ENCODE results near the gene OR7A17.

The OR7A17 gene

DNA sequence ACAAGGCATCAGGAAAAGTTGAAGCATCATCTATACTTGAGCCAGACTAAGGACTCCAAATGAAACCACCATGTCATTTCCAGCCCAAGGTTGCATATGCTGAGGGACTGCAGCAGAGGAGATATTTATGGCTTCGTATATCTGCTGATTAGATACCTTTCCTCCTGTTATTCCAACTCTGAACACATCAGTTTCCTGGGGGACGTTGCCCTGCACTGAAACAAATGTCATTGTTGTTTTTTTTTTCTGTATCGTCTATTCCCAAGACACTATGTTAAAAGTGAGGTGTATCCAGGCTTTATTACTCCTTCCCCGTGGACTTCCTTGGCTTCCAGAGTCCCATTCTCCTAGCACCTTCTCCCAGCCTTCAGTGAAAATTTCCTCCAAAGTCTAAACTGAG lies at the start of gene OR7A17:
Gene OR7A17 (minus strand): TSS at position 101 of the 400 bp plus-strand sequence. CDS start 4,777 bp downstream, outside the sequence.
- H3K9me3 ChIP-seq (ENCODE audit: control insufficient read depth in 1 of 2, low read length in 2 of 2): no peaks in the 10 kb centered on the region
- no peak within 1 kb of the TSS for H3K4me3 ChIP-seq (ENCODE audit: low read depth in 1 of 2, low read length in 2 of 2)
- no peak within 1 kb of the TSS for H3K27ac ChIP-seq (ENCODE audit: low read length)
- H3K36me3 ChIP-seq (ENCODE audit: control insufficient read depth in 1 of 2, insufficient read depth in 2 of 2, low read length in 2 of 2): no peaks in the 10 kb centered on the region
- H3K27me3 ChIP-seq (ENCODE audit: low read depth, low read length): no peaks in the 10 kb centered on the region
- H3K4me1 ChIP-seq (ENCODE audit: control insufficient read depth in 1 of 2, insufficient read depth in 2 of 2, low read length in 2 of 2): no peaks in the 10 kb centered on the region

DNA sequence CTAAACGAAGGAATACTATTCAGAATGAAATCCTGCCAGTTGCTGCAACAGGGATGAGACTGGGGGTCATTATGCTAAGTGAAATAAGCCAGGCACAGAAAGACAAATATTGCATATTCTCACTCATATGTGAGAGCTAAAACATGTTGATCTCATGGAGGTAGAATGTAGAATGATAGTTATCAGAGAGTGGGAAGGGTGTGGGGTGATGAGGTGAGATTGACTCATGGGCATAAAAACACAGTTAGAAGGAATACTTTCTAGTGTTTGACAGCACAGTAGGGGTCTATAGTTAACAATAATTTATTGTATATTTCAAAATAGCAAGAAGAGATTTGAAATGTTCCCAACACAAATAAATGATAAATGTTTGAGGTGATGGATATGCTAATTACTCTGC lies 47.6 kb upstream of the OR7A17 start:
- H3K4me1 ChIP-seq (ENCODE audit: control insufficient read depth in 1 of 2, insufficient read depth in 2 of 2, low read length in 2 of 2): no peaks in the 10 kb centered on the region
- no peaks in the 10 kb centered on the region for H3K27me3 ChIP-seq (ENCODE audit: low read depth, low read length)
- H3K4me3 ChIP-seq (ENCODE audit: low read depth in 1 of 2, low read length in 2 of 2): no peak overlapping the region
- H3K9me3 ChIP-seq (ENCODE audit: control insufficient read depth in 1 of 2, low read length in 2 of 2): peaks cover 0 to 3% of the 10 kb centered on the region in 2 donors
- no peak overlapping the region for H3K27ac ChIP-seq (ENCODE audit: low read length)
- no peaks in the 10 kb centered on the region for H3K36me3 ChIP-seq (ENCODE audit: control insufficient read depth in 1 of 2, insufficient read depth in 2 of 2, low read length in 2 of 2)

DNA sequence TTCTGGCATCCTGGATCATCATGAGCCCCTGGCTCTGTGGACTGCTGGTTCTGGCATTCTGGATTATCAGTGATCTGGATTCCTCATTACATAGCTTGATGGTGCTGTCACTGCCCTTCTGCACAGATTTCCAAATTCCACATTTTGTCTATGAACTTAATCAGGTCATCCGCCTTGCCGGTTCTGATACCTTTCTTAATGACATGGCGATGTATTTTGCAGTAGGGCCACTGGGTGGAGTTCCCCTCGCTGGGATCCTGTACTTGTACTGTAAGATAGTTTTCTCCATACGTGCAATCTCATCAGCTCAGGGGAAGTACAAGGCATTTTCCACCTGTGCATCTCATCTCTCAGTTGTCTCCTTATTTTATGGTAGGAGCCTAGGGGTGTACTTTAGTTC lies 30.9 kb upstream of the OR7A17 start:
- Histone ChIP-seq H3K27ac (ENCODE audit: low read length) (no peak overlapping the region), H3K9me3 (ENCODE audit: control insufficient read depth in 1 of 2, low read length in 2 of 2) (no peaks in the 10 kb centered on the region), H3K4me3 (ENCODE audit: low read depth in 1 of 2, low read length in 2 of 2) (no peak overlapping the region), H3K27me3 (ENCODE audit: low read depth, low read length) (no peaks in the 10 kb centered on the region), H3K36me3 (ENCODE audit: control insufficient read depth in 1 of 2, insufficient read depth in 2 of 2, low read length in 2 of 2) (no peaks in the 10 kb centered on the region), H3K4me1 (ENCODE audit: control insufficient read depth in 1 of 2, insufficient read depth in 2 of 2, low read length in 2 of 2) (no peaks in the 10 kb centered on the region)

DNA sequence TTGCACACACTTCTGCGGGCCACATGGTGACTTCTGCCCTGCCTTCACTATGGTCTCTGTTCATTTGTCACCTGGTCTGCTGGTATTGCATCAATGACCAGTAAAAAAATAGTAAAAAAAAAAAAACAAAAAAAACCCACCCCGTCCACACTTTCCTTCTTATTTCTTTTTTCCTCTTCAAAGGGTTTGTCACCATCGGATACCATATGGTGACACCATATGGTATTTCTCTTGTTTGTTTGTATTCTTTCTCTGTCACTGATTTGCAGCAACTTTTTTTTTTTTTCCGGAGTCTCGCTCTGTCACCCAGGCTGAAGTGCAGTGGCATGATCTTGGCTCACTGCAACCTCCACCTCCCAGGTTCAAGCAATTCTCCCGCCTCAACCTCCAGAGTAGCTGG lies 29.2 kb upstream of the OR7A17 start:
- no peak overlapping the region for H3K27ac ChIP-seq (ENCODE audit: low read length)
- no peaks in the 10 kb centered on the region for H3K4me1 ChIP-seq (ENCODE audit: control insufficient read depth in 1 of 2, insufficient read depth in 2 of 2, low read length in 2 of 2)
- H3K27me3 ChIP-seq (ENCODE audit: low read depth, low read length): no peaks in the 10 kb centered on the region
- no peaks in the 10 kb centered on the region for H3K36me3 ChIP-seq (ENCODE audit: control insufficient read depth in 1 of 2, insufficient read depth in 2 of 2, low read length in 2 of 2)
- H3K4me3 ChIP-seq (ENCODE audit: low read depth in 1 of 2, low read length in 2 of 2): no peak overlapping the region
- H3K9me3 ChIP-seq (ENCODE audit: control insufficient read depth in 1 of 2, low read length in 2 of 2): no peaks in the 10 kb centered on the region

DNA sequence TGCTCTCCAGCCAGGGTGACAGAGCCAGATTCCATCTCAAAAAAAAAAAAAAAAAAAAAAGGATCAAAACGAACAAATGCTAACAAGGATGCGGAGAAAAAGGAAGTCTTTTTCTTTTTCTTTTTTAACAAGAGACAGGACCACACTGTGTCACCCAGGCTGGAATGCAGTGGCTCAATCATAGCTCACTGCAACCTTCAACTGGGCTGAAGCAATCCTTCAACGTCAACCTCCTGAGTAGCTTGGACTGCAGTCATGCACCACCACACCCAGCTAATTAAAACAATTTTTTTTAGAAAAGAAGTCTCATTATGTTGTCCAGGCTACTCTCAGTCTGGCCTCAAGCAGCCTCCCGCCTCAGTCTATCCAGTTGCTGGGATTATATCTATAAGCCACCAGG lies 20.8 kb upstream of the OR7A17 start:
- no peaks in the 10 kb centered on the region for H3K4me1 ChIP-seq (ENCODE audit: control insufficient read depth in 1 of 2, insufficient read depth in 2 of 2, low read length in 2 of 2)
- no peaks in the 10 kb centered on the region for H3K9me3 ChIP-seq (ENCODE audit: control insufficient read depth in 1 of 2, low read length in 2 of 2)
- no peak overlapping the region for H3K27ac ChIP-seq (ENCODE audit: low read length)
- H3K36me3 ChIP-seq (ENCODE audit: control insufficient read depth in 1 of 2, insufficient read depth in 2 of 2, low read length in 2 of 2): no peaks in the 10 kb centered on the region
- no peaks in the 10 kb centered on the region for H3K27me3 ChIP-seq (ENCODE audit: low read depth, low read length)
- H3K4me3 ChIP-seq (ENCODE audit: low read depth in 1 of 2, low read length in 2 of 2): no peak overlapping the region

DNA sequence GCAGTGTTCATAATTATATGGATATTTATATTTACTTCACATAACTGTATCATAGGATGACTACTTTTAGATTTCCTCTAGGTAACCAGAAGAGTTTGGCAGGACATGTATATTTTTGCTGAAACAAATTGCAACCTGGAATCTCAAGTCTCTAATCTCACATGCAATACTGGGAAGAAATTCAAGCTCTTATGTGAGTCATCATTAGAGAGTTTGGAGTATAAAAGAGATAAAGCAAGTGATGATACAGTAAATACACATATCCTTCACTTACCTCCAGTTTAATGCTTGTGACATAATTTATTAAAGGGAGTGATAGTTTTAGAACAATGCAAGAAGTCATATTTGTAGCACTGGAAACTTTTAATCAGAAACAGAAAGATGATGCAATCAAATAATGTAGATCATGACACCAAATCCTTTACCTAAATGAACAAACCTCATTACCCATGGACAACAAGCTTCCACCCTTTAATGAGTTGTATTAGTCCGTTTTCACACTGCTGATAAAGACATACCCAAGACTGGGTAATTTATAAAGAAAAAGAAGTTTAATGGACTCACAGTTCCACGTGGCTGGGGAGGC lies 15.8 kb upstream of the OR7A17 start:
- H3K27me3 ChIP-seq (ENCODE audit: low read depth, low read length): no peaks in the 10 kb centered on the region
- H3K4me3 ChIP-seq (ENCODE audit: low read depth in 1 of 2, low read length in 2 of 2): no peak overlapping the region
- no peak overlapping the region for H3K27ac ChIP-seq (ENCODE audit: low read length)
- H3K9me3 ChIP-seq (ENCODE audit: control insufficient read depth in 1 of 2, low read length in 2 of 2): no peaks in the 10 kb centered on the region
- no peaks in the 10 kb centered on the region for H3K4me1 ChIP-seq (ENCODE audit: control insufficient read depth in 1 of 2, insufficient read depth in 2 of 2, low read length in 2 of 2)
- H3K36me3 ChIP-seq (ENCODE audit: control insufficient read depth in 1 of 2, insufficient read depth in 2 of 2, low read length in 2 of 2): no peaks in the 10 kb centered on the region

DNA sequence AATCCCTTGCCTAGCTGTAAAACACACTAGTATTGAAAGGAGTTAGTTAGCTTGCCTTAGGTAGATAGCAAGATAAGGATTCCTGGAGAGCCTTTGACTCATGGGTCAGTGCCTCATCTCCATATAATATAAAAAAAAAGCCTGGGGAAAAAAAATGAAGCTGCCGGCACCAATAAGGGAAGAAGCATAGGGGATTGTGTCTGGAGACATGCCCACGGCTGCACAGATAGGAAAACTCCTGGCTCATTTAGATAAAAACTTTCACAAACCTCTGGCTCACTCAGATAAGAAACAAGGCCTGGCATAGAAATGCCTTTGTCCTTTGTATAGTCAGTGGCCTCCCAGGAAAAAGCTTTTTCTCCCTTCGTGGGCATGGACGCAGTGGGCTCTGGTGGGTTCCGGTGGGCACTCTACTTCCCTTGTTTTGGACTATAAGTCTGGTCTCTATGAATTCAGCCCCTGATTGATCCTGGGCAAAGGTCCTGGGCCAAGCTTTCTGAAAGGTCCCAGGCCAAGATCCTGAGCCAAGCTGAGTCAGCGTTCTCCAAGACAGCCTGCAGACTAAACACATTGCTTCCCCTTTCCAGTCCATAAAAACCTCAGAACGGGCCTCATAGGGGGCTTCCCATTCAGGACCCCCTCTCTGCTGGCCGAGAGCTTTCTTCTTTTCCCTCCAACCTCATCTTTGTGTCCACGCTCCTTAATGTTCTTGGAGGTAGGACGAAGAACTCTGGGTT lies 4.9 kb upstream of the OR7A17 start:
- Histone ChIP-seq H3K4me1 (ENCODE audit: control insufficient read depth in 1 of 2, insufficient read depth in 2 of 2, low read length in 2 of 2) (no peaks in the 10 kb centered on the region), H3K27ac (ENCODE audit: low read length) (no peak overlapping the region), H3K27me3 (ENCODE audit: low read depth, low read length) (no peaks in the 10 kb centered on the region), H3K4me3 (ENCODE audit: low read depth in 1 of 2, low read length in 2 of 2) (no peak overlapping the region), H3K36me3 (ENCODE audit: control insufficient read depth in 1 of 2, insufficient read depth in 2 of 2, low read length in 2 of 2) (no peaks in the 10 kb centered on the region), H3K9me3 (ENCODE audit: control insufficient read depth in 1 of 2, low read length in 2 of 2) (no peaks in the 10 kb centered on the region)

DNA sequence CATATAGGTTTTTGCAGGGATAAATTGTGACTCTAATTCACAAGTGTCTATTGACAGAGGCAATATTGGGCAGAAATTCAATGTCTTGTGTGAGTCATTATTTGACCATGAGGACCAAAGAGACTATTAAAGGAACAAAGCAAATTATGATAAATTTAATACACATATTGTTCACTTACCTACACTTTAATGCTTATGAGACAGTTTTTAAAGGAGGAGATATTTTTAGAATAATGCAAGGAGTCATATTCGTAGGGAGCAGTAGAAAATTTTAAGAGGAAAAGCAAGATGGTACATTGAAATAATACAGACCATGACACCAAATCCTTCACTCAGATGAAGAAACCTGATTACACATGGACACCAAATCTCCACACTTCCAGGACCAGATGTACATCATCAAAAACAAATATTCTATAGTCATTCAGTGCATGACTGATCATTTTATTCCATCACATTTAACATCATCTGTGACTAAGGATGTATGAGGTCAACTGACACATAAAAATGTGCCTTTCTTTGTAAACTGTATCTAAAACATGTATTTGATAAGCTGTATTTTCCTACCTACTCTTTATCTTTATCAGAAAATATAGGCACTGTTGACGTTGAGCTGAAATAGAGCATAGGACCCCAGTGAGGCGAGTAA lies 4.2 kb upstream of the OR7A17 start:
- no peak overlapping the region for H3K4me3 ChIP-seq (ENCODE audit: low read depth in 1 of 2, low read length in 2 of 2)
- no peaks in the 10 kb centered on the region for H3K4me1 ChIP-seq (ENCODE audit: control insufficient read depth in 1 of 2, insufficient read depth in 2 of 2, low read length in 2 of 2)
- H3K36me3 ChIP-seq (ENCODE audit: control insufficient read depth in 1 of 2, insufficient read depth in 2 of 2, low read length in 2 of 2): no peaks in the 10 kb centered on the region
- H3K27ac ChIP-seq (ENCODE audit: low read length): no peak overlapping the region
- no peaks in the 10 kb centered on the region for H3K9me3 ChIP-seq (ENCODE audit: control insufficient read depth in 1 of 2, low read length in 2 of 2)
- H3K27me3 ChIP-seq (ENCODE audit: low read depth, low read length): no peaks in the 10 kb centered on the region

DNA sequence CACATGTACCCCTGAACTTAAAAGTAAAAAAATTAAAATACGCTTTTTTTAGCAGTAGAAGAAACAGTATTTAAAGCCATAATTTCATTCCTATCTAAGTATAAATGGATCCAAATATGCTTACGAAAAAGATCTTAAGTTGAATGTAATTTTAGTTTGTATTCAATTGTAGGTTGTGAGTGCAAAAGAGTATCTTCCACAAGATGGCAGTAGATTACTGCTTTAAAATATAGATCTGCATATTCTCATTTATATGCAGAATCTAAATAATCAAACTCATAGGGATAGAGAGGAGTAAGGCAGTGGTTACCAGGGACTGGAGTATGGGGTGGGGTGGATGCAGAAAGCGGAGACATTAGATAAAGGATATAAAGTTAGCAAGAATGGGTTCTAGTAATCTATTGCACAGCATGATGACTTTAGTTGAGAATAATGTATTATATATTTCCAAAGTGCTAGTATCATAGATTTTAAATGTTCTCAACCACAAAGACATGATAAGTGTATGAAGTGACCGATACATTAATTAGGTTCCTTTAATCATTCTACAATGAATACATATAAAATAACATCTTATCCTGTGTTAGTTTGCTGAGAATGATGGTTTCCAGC lies 14.2 kb downstream of the OR7A17 start:
- H3K4me3 ChIP-seq (ENCODE audit: low read depth in 1 of 2, low read length in 2 of 2): no peak overlapping the region
- H3K36me3 ChIP-seq (ENCODE audit: control insufficient read depth in 1 of 2, insufficient read depth in 2 of 2, low read length in 2 of 2): no peaks in the 10 kb centered on the region

DNA sequence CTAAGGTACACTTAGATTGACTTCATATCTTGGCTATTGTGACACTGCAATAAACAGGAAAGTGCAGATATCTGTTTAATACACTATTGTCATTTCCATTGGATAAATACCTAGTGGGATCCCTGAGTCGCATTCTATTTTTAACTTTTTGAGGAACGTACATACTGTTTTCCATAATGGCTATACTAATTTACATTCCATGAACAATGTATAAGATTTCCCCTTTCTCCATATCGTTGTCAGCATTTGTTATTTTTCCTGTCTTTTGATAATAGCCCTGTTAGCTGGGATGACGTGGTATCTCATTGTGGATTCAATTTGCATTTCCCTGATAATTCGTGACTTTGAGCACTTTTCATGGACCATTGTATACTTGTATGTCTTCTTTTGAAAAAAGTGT lies 17.4 kb downstream of the OR7A17 start:
- Histone ChIP-seq H3K9me3 (ENCODE audit: control insufficient read depth in 1 of 2, low read length in 2 of 2) (peaks cover 0 to 3% of the 10 kb centered on the region in 2 donors), H3K4me3 (ENCODE audit: low read depth in 1 of 2, low read length in 2 of 2) (no peak overlapping the region), H3K36me3 (ENCODE audit: control insufficient read depth in 1 of 2, insufficient read depth in 2 of 2, low read length in 2 of 2) (no peaks in the 10 kb centered on the region), H3K4me1 (ENCODE audit: control insufficient read depth in 1 of 2, insufficient read depth in 2 of 2, low read length in 2 of 2) (no peaks in the 10 kb centered on the region), H3K27me3 (ENCODE audit: low read depth, low read length) (no peaks in the 10 kb centered on the region), H3K27ac (ENCODE audit: low read length) (no peak overlapping the region)

More for the DNA sequence above, 14.2 kb downstream of the OR7A17 start:
- H3K27me3 ChIP-seq (ENCODE audit: low read depth, low read length): no peaks in the 10 kb centered on the region
- H3K9me3 ChIP-seq (ENCODE audit: control insufficient read depth in 1 of 2, low read length in 2 of 2): peaks cover 0 to 3% of the 10 kb centered on the region in 2 donors
- no peaks in the 10 kb centered on the region for H3K4me1 ChIP-seq (ENCODE audit: control insufficient read depth in 1 of 2, insufficient read depth in 2 of 2, low read length in 2 of 2)
- H3K27ac ChIP-seq (ENCODE audit: low read length): no peak overlapping the region

DNA sequence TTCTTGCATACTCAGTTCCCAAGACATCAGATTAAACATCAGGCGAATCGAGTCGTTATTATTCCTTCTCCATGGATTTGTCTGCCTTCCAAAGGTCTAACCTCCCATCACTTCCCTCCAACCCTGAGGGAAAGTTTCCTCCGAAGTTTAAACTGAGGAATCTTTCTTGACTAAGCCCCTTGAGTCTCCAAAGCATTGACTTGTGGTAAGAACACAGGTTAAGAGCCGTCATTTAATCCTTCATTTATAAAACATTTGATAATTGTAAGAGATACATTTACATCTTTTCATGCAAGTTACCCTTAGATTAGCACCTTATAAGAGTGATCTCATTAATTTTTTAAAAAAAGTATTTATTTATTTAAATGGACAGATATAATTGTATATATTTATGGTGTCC lies 37.1 kb downstream of the OR7A17 start, which contains the start of gene OR7A10:
Gene OR7A10 (minus strand): TSS at position 101 of the 400 bp plus-strand sequence. CDS start 7,045 bp downstream, outside the sequence.
- Histone ChIP-seq H3K9me3 (ENCODE audit: control insufficient read depth in 1 of 2, low read length in 2 of 2) (no peaks in the 10 kb centered on the region), H3K4me1 (ENCODE audit: control insufficient read depth in 1 of 2, insufficient read depth in 2 of 2, low read length in 2 of 2) (no peaks in the 10 kb centered on the region), H3K36me3 (ENCODE audit: control insufficient read depth in 1 of 2, insufficient read depth in 2 of 2, low read length in 2 of 2) (no peaks in the 10 kb centered on the region), H3K27me3 (ENCODE audit: low read depth, low read length) (no peaks in the 10 kb centered on the region), H3K27ac (ENCODE audit: low read length) (no peak within 1 kb of the TSS), H3K4me3 (ENCODE audit: low read depth in 1 of 2, low read length in 2 of 2) (no peak within 1 kb of the TSS)
